ENCODE measurements around the gene TBPL2.
A peak's percentile ranks its signal among the peaks of the same experiment; 100 is the strongest.

The TBPL2 gene

DNA sequence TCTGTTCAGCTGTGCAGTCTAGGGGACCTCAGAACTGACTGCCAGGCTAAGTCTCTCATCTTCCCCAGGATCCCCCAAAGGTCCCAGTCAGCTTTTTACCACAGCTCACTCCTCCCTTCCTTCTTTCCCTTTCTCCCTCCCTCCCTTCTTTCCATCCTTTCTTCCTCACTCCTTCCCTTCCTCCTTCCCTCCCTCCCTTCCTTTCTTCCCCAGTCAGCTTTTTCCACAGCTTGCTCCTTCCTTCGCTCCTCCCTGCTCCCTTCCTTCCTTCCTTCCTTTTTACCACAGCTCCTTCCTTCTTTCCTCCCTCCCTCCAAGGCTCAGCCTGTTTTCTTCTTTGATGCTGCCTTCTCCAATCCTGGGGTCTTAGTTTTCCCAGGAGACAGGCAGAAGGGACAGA is 68.0 kb downstream of the TBPL2 start:
- no peak for ATAC-seq
- peak overlapping the region; percentile 81 for H3K27ac Mint-ChIP-seq
- peaks cover 38% of the 10 kb centered on the region for H3K4me1 Mint-ChIP-seq
- peaks cover 63% of the 10 kb centered on the region for H3K36me3 Mint-ChIP-seq
- no peaks in the 10 kb centered on the region for H3K9me3 Mint-ChIP-seq
- no peak overlapping the region for H3K4me3 Mint-ChIP-seq
- DNase-seq (ENCODE audit: low spot score in 2 of 2) = no peak

DNA sequence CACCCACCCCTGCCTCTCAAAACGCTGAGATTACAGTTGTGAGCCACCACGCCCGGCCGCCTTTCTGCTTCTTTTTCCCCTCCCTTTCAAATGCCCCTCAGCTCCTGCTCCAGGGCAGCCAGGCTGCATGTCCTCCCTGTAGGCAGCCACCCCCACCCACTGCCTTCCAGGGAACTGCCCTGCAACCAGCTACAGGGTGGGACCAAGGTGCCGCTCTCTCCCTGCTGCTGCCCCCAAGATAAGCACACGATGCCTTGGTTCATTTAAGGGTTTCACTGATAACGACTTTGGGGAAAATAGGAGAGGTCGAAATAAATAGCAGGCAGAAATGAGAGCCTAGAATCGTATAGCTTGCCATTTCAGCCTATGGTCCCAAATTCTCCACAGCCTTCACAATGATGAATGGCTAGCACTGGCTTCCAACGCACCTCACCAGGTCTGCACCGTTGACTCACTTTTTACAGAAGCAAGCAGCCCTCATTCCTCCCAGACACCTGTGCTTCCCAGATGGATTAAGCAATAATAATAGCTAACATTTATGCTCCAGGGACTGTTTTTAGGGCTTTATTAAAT is 69.4 kb downstream of the TBPL2 start:
- Mint-ChIP-seq H3K27ac (peak overlapping the region; percentile 43), H3K36me3 (peaks cover 58% of the 10 kb centered on the region), H3K4me3 (no peak overlapping the region), H3K9me3 (no peaks in the 10 kb centered on the region), H3K4me1 (peaks cover 36% of the 10 kb centered on the region)
- ATAC-seq = no peak
- DNase-seq (ENCODE audit: low spot score in 2 of 2) = no peak

DNA sequence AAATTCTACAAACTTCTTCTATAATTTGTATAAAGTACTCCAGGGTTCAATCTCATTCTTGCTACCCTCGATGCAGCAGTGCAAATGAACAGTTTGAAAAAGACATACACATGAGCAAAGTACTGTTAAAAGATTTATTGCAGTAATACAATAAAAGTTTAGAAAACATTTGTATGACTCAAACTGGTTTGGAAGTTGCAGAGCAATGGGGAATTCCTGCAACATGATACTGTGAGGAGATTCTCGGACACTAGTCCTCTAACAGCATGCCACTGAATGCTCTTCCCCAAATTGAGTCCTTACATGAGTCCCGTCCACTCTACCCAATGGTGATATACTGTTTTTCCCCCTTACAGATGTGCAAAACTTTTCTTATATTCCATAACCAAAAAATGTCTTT is 74.1 kb downstream of the TBPL2 start:
- peaks cover 6% of the 10 kb centered on the region for H3K4me1 Mint-ChIP-seq
- H3K27ac Mint-ChIP-seq = no peak overlapping the region
- H3K4me3 Mint-ChIP-seq = no peak overlapping the region
- peaks cover 54% of the 10 kb centered on the region for H3K36me3 Mint-ChIP-seq
- ATAC-seq (no peak), DNase-seq (ENCODE audit: low spot score in 2 of 2) (no peak)
- H3K9me3 Mint-ChIP-seq = no peaks in the 10 kb centered on the region

All from stimulated activated effector memory CD8-positive, alpha-beta T cell treated with anti-CD3 and anti-CD28 coated beads, Interleukin-12 subunit alpha, Interleukin-12 subunit beta, amount 100 ng/mL, for 72 hours (primary cell).